B cell (primary cell): ENCODE data around the gene MAPK4.

Experiments used
- EZH2 ChIP-seq: IDR thresholded peaks from 2 replicates; pipeline ENCODE4 v1.6.1; 2012; ENCODE audit warnings: borderline replicate concordance, low read depth, mild to moderate bottlenecking, moderate library complexity, low read length; ENCODE audit not compliant: insufficient read depth, poor library complexity, severe bottlenecking
- TF ChIP-seq, protein P1 (sequence below): fragments of 200-600 bp; IDR thresholded peaks from one replicate; pipeline ENCODE4 v1.8.0; 2022; ENCODE audit warnings: antibody characterized with exemption, mild to moderate bottlenecking

DNA sequence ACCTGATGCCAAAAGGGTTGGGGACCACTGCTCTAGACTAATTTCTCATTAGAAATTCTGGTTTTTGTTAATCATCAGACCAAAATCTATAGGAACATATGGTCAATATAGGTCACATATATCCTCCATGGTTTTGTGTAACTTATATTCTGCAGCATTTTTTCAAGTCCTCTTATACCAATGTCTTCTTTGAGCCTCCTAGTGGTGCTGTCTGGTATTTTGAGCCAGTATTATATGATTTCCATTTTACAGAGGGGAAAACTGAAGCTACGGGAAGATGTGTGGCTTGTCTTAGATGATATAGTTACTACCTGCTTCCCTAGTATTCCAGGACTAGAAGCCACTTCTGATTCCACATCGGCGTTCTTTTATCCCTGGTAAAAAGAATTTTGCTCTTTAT is 13.8 kb downstream of the MAPK4 start:
- TF ChIP-seq, protein P1, sequence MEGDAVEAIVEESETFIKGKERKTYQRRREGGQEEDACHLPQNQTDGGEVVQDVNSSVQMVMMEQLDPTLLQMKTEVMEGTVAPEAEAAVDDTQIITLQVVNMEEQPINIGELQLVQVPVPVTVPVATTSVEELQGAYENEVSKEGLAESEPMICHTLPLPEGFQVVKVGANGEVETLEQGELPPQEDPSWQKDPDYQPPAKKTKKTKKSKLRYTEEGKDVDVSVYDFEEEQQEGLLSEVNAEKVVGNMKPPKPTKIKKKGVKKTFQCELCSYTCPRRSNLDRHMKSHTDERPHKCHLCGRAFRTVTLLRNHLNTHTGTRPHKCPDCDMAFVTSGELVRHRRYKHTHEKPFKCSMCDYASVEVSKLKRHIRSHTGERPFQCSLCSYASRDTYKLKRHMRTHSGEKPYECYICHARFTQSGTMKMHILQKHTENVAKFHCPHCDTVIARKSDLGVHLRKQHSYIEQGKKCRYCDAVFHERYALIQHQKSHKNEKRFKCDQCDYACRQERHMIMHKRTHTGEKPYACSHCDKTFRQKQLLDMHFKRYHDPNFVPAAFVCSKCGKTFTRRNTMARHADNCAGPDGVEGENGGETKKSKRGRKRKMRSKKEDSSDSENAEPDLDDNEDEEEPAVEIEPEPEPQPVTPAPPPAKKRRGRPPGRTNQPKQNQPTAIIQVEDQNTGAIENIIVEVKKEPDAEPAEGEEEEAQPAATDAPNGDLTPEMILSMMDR, result peak; percentile 11
- no peak for TF ChIP-seq EZH2
